Tibial nerve (tissue), 4 donors: Measurements from ENCODE around the gene KRT1.

Experiments used
- EP300 ChIP-seq, 2 donors: sonication (generic); formaldehyde crosslinking; IDR thresholded peaks; one replicate each; pipeline ENCODE4 v1.6.1; 2017; ENCODE audit warnings: antibody characterized with exemption in 2 of 2, mild to moderate bottlenecking in 1 of 2
- TF ChIP-seq, protein P1 (sequence below), 5 experiments: fragments of 200-600 bp in 3 of 5; fragments of 450-650 bp in 2 of 5; sonication (generic) in 3 of 5; IDR thresholded peaks; one replicate each; pipeline ENCODE4 v1.5.1; 2016 to 2019; ENCODE audit warnings: antibody characterized with exemption in 5 of 5, mild to moderate bottlenecking in 3 of 5, moderate library complexity in 2 of 5

DNA sequence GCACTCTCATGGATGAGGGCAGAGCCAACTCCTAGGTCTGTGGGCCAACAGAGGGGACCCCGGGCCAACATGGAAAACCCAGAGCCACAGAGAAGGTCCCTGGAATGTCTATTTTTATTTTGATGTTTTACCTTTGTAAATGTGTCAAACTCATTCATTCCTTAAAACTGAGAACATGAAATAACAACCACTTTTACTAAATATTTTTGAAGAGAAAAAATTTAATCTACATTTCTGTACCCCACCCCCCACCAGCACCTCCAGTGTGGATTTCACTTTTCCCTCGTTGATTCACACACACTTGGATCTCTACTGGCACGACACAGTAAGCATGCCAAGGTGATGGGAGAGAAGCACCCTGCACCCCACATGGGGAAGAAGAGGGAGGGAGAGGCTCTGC, 16.4 kb upstream of the KRT1 start:
- TF ChIP-seq, protein P1, sequence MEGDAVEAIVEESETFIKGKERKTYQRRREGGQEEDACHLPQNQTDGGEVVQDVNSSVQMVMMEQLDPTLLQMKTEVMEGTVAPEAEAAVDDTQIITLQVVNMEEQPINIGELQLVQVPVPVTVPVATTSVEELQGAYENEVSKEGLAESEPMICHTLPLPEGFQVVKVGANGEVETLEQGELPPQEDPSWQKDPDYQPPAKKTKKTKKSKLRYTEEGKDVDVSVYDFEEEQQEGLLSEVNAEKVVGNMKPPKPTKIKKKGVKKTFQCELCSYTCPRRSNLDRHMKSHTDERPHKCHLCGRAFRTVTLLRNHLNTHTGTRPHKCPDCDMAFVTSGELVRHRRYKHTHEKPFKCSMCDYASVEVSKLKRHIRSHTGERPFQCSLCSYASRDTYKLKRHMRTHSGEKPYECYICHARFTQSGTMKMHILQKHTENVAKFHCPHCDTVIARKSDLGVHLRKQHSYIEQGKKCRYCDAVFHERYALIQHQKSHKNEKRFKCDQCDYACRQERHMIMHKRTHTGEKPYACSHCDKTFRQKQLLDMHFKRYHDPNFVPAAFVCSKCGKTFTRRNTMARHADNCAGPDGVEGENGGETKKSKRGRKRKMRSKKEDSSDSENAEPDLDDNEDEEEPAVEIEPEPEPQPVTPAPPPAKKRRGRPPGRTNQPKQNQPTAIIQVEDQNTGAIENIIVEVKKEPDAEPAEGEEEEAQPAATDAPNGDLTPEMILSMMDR (IDR thresholded peaks at IDR 0.05), result no peak
- no peak for TF ChIP-seq EP300 (IDR thresholded peaks at IDR 0.05)
